ENCODE data around the gene ERH.
"Not testable (repeated sequence)": the region's sequence is repeated elsewhere in the genome, so short reads cannot be mapped to it uniquely, and the experiment has no call there.

Gene ERH

DNA sequence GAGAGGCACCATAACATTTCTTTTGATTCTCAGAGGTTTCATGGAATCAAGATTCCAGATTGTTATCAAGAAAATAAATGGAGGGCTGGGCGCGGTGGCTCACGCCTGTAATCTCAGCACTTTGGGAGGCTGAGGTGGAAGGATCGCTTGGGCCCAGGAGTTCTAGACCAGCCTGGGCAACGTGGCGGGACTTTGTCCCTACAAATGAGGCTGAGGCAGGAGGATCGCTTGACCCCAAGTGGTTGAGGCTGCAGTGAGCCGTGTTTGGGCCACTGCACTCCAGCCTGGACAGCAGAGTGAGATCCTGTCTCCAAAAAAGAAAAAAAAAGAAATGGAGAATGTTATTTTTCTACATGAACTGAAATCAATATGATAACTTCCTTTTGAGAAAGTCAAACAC is 1.7 kb upstream of the ERH start:
- DNase-seq (ENCODE audit: low spot score), result no peak
- TF ChIP-seq, protein P1, sequence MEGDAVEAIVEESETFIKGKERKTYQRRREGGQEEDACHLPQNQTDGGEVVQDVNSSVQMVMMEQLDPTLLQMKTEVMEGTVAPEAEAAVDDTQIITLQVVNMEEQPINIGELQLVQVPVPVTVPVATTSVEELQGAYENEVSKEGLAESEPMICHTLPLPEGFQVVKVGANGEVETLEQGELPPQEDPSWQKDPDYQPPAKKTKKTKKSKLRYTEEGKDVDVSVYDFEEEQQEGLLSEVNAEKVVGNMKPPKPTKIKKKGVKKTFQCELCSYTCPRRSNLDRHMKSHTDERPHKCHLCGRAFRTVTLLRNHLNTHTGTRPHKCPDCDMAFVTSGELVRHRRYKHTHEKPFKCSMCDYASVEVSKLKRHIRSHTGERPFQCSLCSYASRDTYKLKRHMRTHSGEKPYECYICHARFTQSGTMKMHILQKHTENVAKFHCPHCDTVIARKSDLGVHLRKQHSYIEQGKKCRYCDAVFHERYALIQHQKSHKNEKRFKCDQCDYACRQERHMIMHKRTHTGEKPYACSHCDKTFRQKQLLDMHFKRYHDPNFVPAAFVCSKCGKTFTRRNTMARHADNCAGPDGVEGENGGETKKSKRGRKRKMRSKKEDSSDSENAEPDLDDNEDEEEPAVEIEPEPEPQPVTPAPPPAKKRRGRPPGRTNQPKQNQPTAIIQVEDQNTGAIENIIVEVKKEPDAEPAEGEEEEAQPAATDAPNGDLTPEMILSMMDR (IDR thresholded peaks at IDR 0.05; ENCODE audit: borderline replicate concordance, control extremely low read depth, extremely low read depth, insufficient read depth, missing control alignments), result no peak
- in situ Hi-C loops (cut with MboI; ENCODE audit: low sequenced_read_pairs, unreplicated experiment), result no loop called here

DNA sequence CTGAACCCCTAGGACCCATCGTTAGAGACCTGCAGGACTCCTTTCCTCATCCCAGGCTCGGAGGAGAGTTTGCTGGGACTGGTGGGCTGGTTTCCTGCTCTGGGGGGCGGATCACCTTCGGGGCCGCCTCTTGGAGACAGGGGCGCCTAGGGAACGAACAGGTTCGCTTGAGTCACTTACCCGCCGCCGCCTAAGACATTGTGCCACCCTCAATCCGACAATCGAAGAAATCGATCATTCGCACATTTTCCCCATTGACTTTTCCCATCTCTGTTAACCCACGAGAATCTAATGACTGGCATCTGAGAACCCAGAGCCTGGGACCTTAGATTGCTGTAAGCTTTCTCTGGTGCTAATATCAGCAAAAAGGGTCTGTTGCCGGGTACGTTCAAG is 715 bp upstream of the ERH start:
- no peak for DNase-seq (ENCODE audit: low spot score)
- in situ Hi-C loops (cut with MboI; ENCODE audit: low sequenced_read_pairs, unreplicated experiment), result no loop called here
- TF ChIP-seq, protein P1 (IDR thresholded peaks at IDR 0.05; ENCODE audit: borderline replicate concordance, control extremely low read depth, extremely low read depth, insufficient read depth, missing control alignments), result no peak

DNA sequence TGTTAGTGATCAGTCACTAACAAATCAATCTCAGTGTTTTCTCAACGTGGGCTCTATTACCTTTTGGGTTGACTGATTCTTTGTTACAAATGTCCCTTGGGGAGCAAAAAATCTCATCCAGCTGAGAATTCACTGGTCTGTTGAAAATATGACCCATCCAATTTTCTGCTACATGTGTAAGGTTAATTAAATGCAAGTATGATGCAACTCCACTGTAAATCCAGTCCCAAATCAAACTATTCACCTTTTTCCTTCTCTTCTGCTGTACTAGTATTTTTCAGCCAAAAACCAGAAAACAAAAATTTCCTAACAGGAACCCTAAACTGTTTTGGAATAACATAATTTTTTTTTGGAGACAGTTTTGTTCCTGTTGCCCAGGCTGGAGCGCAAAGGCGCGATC is 2.2 kb downstream of the ERH start:
- DNase-seq (ENCODE audit: low spot score), result no peak
- in situ Hi-C loops (cut with MboI; ENCODE audit: low sequenced_read_pairs, unreplicated experiment), result no loop called here
- TF ChIP-seq, protein P1 (IDR thresholded peaks at IDR 0.05; ENCODE audit: borderline replicate concordance, control extremely low read depth, extremely low read depth, insufficient read depth, missing control alignments), result no peak

DNA sequence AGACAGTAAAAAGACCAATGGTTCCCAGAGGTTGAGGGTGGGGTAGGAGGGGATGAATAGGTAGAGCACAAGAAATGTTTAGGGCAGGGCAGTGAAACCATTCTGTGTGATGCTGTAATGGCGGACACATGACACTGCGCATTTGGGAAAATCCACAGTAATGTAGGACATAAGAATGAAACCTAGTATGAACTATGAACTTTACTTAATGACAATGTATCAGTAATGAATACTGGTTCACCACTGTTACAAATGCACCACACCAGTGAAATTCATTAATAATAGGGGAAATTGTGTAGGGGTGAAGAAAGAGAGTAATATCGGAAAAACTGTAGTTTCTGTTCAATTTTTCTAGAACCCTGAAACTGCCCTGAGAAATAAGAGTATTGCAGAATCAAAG is 5.6 kb downstream of the ERH start:
- in situ Hi-C loops (cut with MboI; ENCODE audit: low sequenced_read_pairs, unreplicated experiment), result no loop called here
- peak; percentile 35 for DNase-seq (ENCODE audit: low spot score)
- TF ChIP-seq, protein P1 (IDR thresholded peaks at IDR 0.05; ENCODE audit: borderline replicate concordance, control extremely low read depth, extremely low read depth, insufficient read depth, missing control alignments), result no peak

DNA sequence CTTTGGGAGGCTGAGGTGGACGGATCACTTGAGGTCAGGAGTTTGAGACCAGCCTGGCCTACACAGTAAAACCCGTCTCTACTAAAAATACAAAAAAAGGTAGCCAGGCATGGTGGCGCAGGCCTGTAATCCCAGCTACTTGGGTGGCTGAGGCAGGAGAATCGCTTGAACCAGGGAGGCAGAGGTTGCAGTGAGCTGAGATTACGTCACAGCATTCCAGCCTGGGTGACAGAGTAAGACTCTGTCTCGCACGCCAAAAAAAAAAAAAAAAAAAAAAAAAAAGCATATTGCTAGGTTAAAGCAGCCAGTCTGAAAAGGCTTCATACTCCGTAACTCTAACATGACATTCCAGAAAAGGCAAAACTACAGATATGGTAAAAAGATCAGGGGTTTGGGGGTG is 6.7 kb downstream of the ERH start:
- in situ Hi-C loops (cut with MboI; ENCODE audit: low sequenced_read_pairs, unreplicated experiment); DNase-seq (ENCODE audit: low spot score): not testable (repeated sequence)

DNA sequence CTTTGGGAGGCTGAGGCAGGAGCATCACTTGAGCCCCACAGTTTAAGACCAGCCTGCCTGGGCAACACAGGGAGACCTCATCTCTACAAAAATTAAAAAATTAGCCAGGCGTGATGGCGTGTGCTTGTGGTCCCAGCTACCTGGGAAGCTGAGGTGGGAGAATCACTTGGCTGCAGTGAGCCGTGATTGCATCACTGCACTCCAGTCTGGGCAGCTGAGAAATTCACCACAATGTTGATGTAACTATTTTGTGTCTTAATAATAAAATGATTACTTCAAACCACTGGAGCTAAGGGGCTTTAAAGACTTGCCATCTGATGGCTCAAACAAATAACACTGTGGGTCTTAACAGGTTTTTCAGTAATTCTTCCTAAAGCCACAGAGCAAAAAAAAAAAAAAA is 10.8 kb downstream of the ERH start:
- TF ChIP-seq, protein P1 (IDR thresholded peaks at IDR 0.05; ENCODE audit: borderline replicate concordance, control extremely low read depth, extremely low read depth, insufficient read depth, missing control alignments), result no peak
- in situ Hi-C loops (cut with MboI; ENCODE audit: low sequenced_read_pairs, unreplicated experiment), result no loop called here
- DNase-seq (ENCODE audit: low spot score), result no peak

DNA sequence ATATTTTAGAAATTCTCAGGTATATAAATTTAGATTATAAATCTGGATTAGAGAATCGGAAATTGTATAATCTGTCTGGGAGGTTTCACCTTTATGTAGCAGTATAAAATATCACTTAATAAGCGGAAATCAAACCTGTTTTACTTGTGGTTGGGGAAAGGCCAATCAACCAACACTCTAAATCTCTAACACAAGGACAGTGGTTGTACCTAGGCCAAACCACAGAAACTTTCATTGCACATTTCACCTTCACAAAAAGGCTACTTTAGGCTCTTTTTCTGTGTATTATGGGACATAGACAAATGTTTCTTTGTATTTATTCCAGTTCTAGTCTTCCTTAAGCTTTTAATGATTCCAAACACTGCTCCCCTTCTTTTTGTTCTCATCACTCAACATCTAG is 19.8 kb downstream of the ERH start:
- no peak for DNase-seq (ENCODE audit: low spot score)
- TF ChIP-seq, protein P1 (IDR thresholded peaks at IDR 0.05; ENCODE audit: borderline replicate concordance, control extremely low read depth, extremely low read depth, insufficient read depth, missing control alignments), result no peak
- in situ Hi-C loops (cut with MboI; ENCODE audit: low sequenced_read_pairs, unreplicated experiment), result no loop called here
